Measurements from ENCODE around the gene ZNF791. TPM values are rescaled to one million over a fixed set of nuclear protein-coding genes. Genes with fewer than 3 reads are reported as not detected.
"Not testable (repeated sequence)": the region's sequence is repeated elsewhere in the genome, so short reads cannot be mapped to it uniquely, and the experiment has no call there.

Gene ZNF791
- total RNA-seq, 2 experiments from 2014 or later = 16.1 to 18.1 TPM

GRCh38 chr19:12629215-12629614, 18.5 kb downstream of the ZNF791 start:
- H3K36me3 Mint-ChIP-seq (ENCODE audit: low read depth) = peaks cover 63% of the 10 kb centered on the region
- H3K27me3 Mint-ChIP-seq = no peaks in the 10 kb centered on the region
- ChIA-PET CTCF (no interaction called here), POLR2A (interaction anchor here (0.7 kb wide), 1 partner anchor 37 kb away, joined by 5 read pairs; the partner anchor contains the start of genes MAN2B1 and WDR83)
- ATAC-seq = no peak
- intact Hi-C loops (cut with DNase I, micrococcal nuclease) = no loop called here
- H3K27ac Mint-ChIP-seq = no peak overlapping the region
- no peak overlapping the region for H3K4me3 Mint-ChIP-seq
- DNase-seq = no peak
- H3K4me1 Mint-ChIP-seq = peaks cover 8% of the 10 kb centered on the region
- peaks cover 22% of the 10 kb centered on the region for H3K9me3 Mint-ChIP-seq (ENCODE audit: low read depth)

- POLR2A ChIA-PET = no interaction called here
- H3K9me3 Mint-ChIP-seq (ENCODE audit: low read depth) = no peaks in the 10 kb centered on the region
- H3K4me1 Mint-ChIP-seq = peaks cover 25% of the 10 kb centered on the region
- peaks cover 13% of the 10 kb centered on the region for H3K36me3 Mint-ChIP-seq (ENCODE audit: low read depth)
- no peaks in the 10 kb centered on the region for H3K27me3 Mint-ChIP-seq
- ATAC-seq = no peak
- H3K27ac Mint-ChIP-seq = no peak overlapping the region
- DNase-seq = no peak
- CTCF ChIA-PET = interaction anchor here (0.7 kb wide), 1 partner anchor 13 kb away, joined by 3 read pairs; no protein-coding TSS in a partner anchor
- intact Hi-C loops (cut with DNase I, micrococcal nuclease) = no loop called here
- H3K4me3 Mint-ChIP-seq = no peak overlapping the region
Measured at GRCh38 chr19:12636631-12637030, 25.9 kb downstream of the ZNF791 start.

GRCh38 chr19:12638611-12639182, 28.0 kb downstream of the ZNF791 start:
- Mint-ChIP-seq H3K27me3 (no peaks in the 10 kb centered on the region), H3K36me3 (ENCODE audit: low read depth) (peaks cover 12% of the 10 kb centered on the region), H3K4me3 (no peak overlapping the region), H3K27ac (no peak overlapping the region), H3K9me3 (ENCODE audit: low read depth) (no peaks in the 10 kb centered on the region), H3K4me1 (peaks cover 25% of the 10 kb centered on the region)
- intact Hi-C loops (cut with DNase I, micrococcal nuclease) = no loop called here
- CTCF ChIA-PET = interaction anchor here (0.6 to 0.7 kb wide), 2 partner anchors 185 to 338 kb away, joined by 3 read pairs; no protein-coding TSS in a partner anchor
- no peak for DNase-seq
- ATAC-seq = no peak
- POLR2A ChIA-PET = interaction anchor here (1.2 kb wide), 1 partner anchor 25 kb away, joined by 4 read pairs; no protein-coding TSS in a partner anchor

GRCh38 chr19:12639901-12640613, 29.3 kb downstream of the ZNF791 start:
- ATAC-seq (peak; percentile 94), DNase-seq (peak; percentile 95)
- Mint-ChIP-seq H3K27ac (peak overlapping the region; percentile 85), H3K4me1 (peaks cover 23% of the 10 kb centered on the region), H3K36me3 (ENCODE audit: low read depth) (peaks cover 11% of the 10 kb centered on the region), H3K9me3 (ENCODE audit: low read depth) (no peaks in the 10 kb centered on the region), H3K4me3 (peak overlapping the region; percentile 70), H3K27me3 (no peaks in the 10 kb centered on the region)
- ChIA-PET POLR2A (interaction anchor here (0.7 to 1.0 kb wide), 3 partner anchors 9 to 149 kb away, joined by 3 to 4 read pairs (median 3); partner anchors contain the start of gene ZNF490), CTCF (interaction anchor here (0.5 to 1.9 kb wide), 21 partner anchors 9 to 1472 kb away, joined by 3 to 7 read pairs (median 3); partner anchors contain the start of genes MAN2B1, ZNF490 and ZNF791)
- intact Hi-C loops (cut with DNase I, micrococcal nuclease) = loop anchor here (1.0 kb wide), 3 partner anchors 29 to 76 kb away; partner anchors contain the start of genes ZNF490 (in 1 of the 2) and ZNF791 (in 1 of the 2)

GRCh38 chr19:12641456-12641855, 30.7 kb downstream of the ZNF791 start:
- no peak for DNase-seq
- H3K4me3 Mint-ChIP-seq = no peak overlapping the region
- no peak for ATAC-seq
- H3K27ac Mint-ChIP-seq = no peak overlapping the region
- ChIA-PET POLR2A (no interaction called here), CTCF (no interaction called here)
- peaks cover 15% of the 10 kb centered on the region for H3K4me1 Mint-ChIP-seq
- peaks cover 9% of the 10 kb centered on the region for H3K36me3 Mint-ChIP-seq (ENCODE audit: low read depth)
- no peaks in the 10 kb centered on the region for H3K9me3 Mint-ChIP-seq (ENCODE audit: low read depth)
- intact Hi-C loops (cut with DNase I, micrococcal nuclease) = no loop called here
- no peaks in the 10 kb centered on the region for H3K27me3 Mint-ChIP-seq

- Mint-ChIP-seq H3K27ac (no peak overlapping the region), H3K36me3 (ENCODE audit: low read depth) (peaks cover 17% of the 10 kb centered on the region), H3K27me3 (no peaks in the 10 kb centered on the region), H3K4me1 (peaks cover 10% of the 10 kb centered on the region), H3K4me3 (no peak overlapping the region), H3K9me3 (ENCODE audit: low read depth) (no peaks in the 10 kb centered on the region)
- ATAC-seq (no peak), DNase-seq (no peak)
- intact Hi-C loops (cut with DNase I, micrococcal nuclease) = no loop called here
- ChIA-PET POLR2A (interaction anchor here (1.0 kb wide), 1 partner anchor 29 kb away, joined by 3 read pairs; no protein-coding TSS in a partner anchor), CTCF (interaction anchor here (1.0 to 1.1 kb wide), 2 partner anchors 29 to 51 kb away, joined by 3 read pairs; no protein-coding TSS in a partner anchor)
Measured at GRCh38 chr19:12642506-12642905, 31.8 kb downstream of the ZNF791 start.

- Mint-ChIP-seq H3K36me3 (ENCODE audit: low read depth) (peaks cover 23% of the 10 kb centered on the region), H3K4me1 (peaks cover 12% of the 10 kb centered on the region)
- intact Hi-C loops (cut with DNase I, micrococcal nuclease); DNase-seq; ATAC-seq; POLR2A ChIA-PET; H3K27ac Mint-ChIP-seq; H3K9me3 Mint-ChIP-seq (ENCODE audit: low read depth); H3K4me3 Mint-ChIP-seq; H3K27me3 Mint-ChIP-seq; CTCF ChIA-PET: not testable (repeated sequence)
Measured at GRCh38 chr19:12643716-12644115, 33.0 kb downstream of the ZNF791 start.

GRCh38 chr19:12646551-12646950, 35.8 kb downstream of the ZNF791 start:
- no peak overlapping the region for H3K27ac Mint-ChIP-seq
- H3K9me3 Mint-ChIP-seq (ENCODE audit: low read depth) = no peaks in the 10 kb centered on the region
- CTCF ChIA-PET = no interaction called here
- H3K4me1 Mint-ChIP-seq = peaks cover 2% of the 10 kb centered on the region
- DNase-seq (no peak), ATAC-seq (no peak)
- intact Hi-C loops (cut with DNase I, micrococcal nuclease) = no loop called here
- peaks cover 36% of the 10 kb centered on the region for H3K36me3 Mint-ChIP-seq (ENCODE audit: low read depth)
- POLR2A ChIA-PET = no interaction called here
- no peaks in the 10 kb centered on the region for H3K27me3 Mint-ChIP-seq
- no peak overlapping the region for H3K4me3 Mint-ChIP-seq

- CTCF ChIA-PET = no interaction called here
- POLR2A ChIA-PET = no interaction called here
- Mint-ChIP-seq H3K27ac (no peak overlapping the region), H3K27me3 (no peaks in the 10 kb centered on the region), H3K4me1 (peaks cover 2% of the 10 kb centered on the region), H3K36me3 (ENCODE audit: low read depth) (peaks cover 41% of the 10 kb centered on the region), H3K4me3 (no peak overlapping the region), H3K9me3 (ENCODE audit: low read depth) (no peaks in the 10 kb centered on the region)
- ATAC-seq (no peak), DNase-seq (no peak)
- intact Hi-C loops (cut with DNase I, micrococcal nuclease) = no loop called here
Measured at GRCh38 chr19:12647047-12647446, 36.3 kb downstream of the ZNF791 start.

- DNase-seq (peak; percentile 77), ATAC-seq (peak; percentile 88)
- POLR2A ChIA-PET = no interaction called here
- no peaks in the 10 kb centered on the region for H3K9me3 Mint-ChIP-seq (ENCODE audit: low read depth)
- intact Hi-C loops (cut with DNase I, micrococcal nuclease) = no loop called here
- H3K4me1 Mint-ChIP-seq = peaks cover 2% of the 10 kb centered on the region
- H3K4me3 Mint-ChIP-seq = no peak overlapping the region
- no peaks in the 10 kb centered on the region for H3K27me3 Mint-ChIP-seq
- CTCF ChIA-PET = no interaction called here
- H3K36me3 Mint-ChIP-seq (ENCODE audit: low read depth) = peaks cover 40% of the 10 kb centered on the region
- no peak overlapping the region for H3K27ac Mint-ChIP-seq
Measured at GRCh38 chr19:12647490-12648071, 36.9 kb downstream of the ZNF791 start.

- Mint-ChIP-seq H3K4me1 (peaks cover 2% of the 10 kb centered on the region), H3K27me3 (no peaks in the 10 kb centered on the region), H3K9me3 (ENCODE audit: low read depth) (no peaks in the 10 kb centered on the region), H3K4me3 (no peak overlapping the region), H3K27ac (no peak overlapping the region), H3K36me3 (ENCODE audit: low read depth) (peaks cover 40% of the 10 kb centered on the region)
- no peak for ATAC-seq
- ChIA-PET CTCF (interaction anchor here (0.7 kb wide), 1 partner anchor 8 kb away, joined by 4 read pairs; no protein-coding TSS in a partner anchor), POLR2A (no interaction called here)
- DNase-seq = no peak
- intact Hi-C loops (cut with DNase I, micrococcal nuclease) = no loop called here
Measured at GRCh38 chr19:12648088-12648487, 37.4 kb downstream of the ZNF791 start.
